NCI-H1694 treated with DMSO at 0.1 percent for 48 hours (cell line): ENCODE results near the gene KRT71.

Experiments
- DNase-seq: peaks from one replicate; lab custom pipeline; 2025; lab: John Stamatoyannopoulos, UW

KRT71 gene

GRCh38 chr12:52497975-52498374 is 55.0 kb downstream of the KRT71 start:
- no peak for DNase-seq

- no peak for DNase-seq
Measured at GRCh38 chr12:52496590-52497071, 56.3 kb downstream of the KRT71 start.

- DNase-seq = no peak
Measured at GRCh38 chr12:52496054-52496453, 56.9 kb downstream of the KRT71 start.

GRCh38 chr12:52495389-52495788 is 57.6 kb downstream of the KRT71 start:
- peak; percentile 54 for DNase-seq

- DNase-seq = no peak
Measured at GRCh38 chr12:52494518-52494917, 58.4 kb downstream of the KRT71 start.

- DNase-seq = no peak
Measured at GRCh38 chr12:52494100-52494499, 58.8 kb downstream of the KRT71 start.
